H9 (cell line): Measurements from ENCODE around the gene FAM180A. TPM values are rescaled to one million over a fixed set of nuclear protein-coding genes. Genes with fewer than 3 reads are reported as not detected.

Source experiments
- DNase-seq: peaks from one replicate; pipeline ENCODE4 v3.0.0-alpha.2; 2017
- H2AFZ ChIP-seq: one replicate; pipeline ENCODE4 v1.6.1; 2013; ENCODE audit warnings: mild to moderate bottlenecking, low read length, control low read depth, moderate library complexity
- H2AK5ac ChIP-seq: 2 replicates; pipeline ENCODE4 v1.6.1; 2013; ENCODE audit warnings: low read length, control low read depth, mixed read lengths; ENCODE audit not compliant: insufficient read length
- H2BK120ac ChIP-seq: one replicate; pipeline ENCODE4 v1.6.1; 2013; ENCODE audit warnings: low read depth, mild to moderate bottlenecking, low read length, control low read depth, inconsistent platforms; ENCODE audit not compliant: poor library complexity, severe bottlenecking
- H2BK12ac ChIP-seq: 2 replicates; pipeline ENCODE4 v1.6.1; 2013; ENCODE audit warnings: low read length, control low read depth, mixed read lengths, low read depth; ENCODE audit not compliant: insufficient read length
- H2BK15ac ChIP-seq: 2 replicates; pipeline ENCODE4 v1.6.1; 2013; ENCODE audit warnings: low read depth, low read length, control low read depth
- H2BK20ac ChIP-seq: one replicate; pipeline ENCODE4 v1.6.1; 2013; ENCODE audit warnings: low read depth, mild to moderate bottlenecking, low read length, control low read depth, inconsistent platforms; ENCODE audit not compliant: poor library complexity, severe bottlenecking
- H2BK5ac ChIP-seq: 2 replicates; pipeline ENCODE4 v1.6.1; 2013; ENCODE audit warnings: low read length, control low read depth, mixed read lengths; ENCODE audit not compliant: insufficient read length
- H3K14ac ChIP-seq: 2 replicates; pipeline ENCODE4 v1.6.1; 2013; ENCODE audit warnings: low read length, control low read depth; ENCODE audit not compliant: insufficient read depth
- H3K18ac ChIP-seq: 2 replicates; pipeline ENCODE4 v1.6.1; 2013; ENCODE audit warnings: low read depth, mild to moderate bottlenecking, mixed read lengths, low read length, control low read depth; ENCODE audit not compliant: insufficient read length
- H3K23ac ChIP-seq: 2 replicates; pipeline ENCODE4 v1.6.1; 2013; ENCODE audit warnings: low read length, control low read depth, mixed read lengths, low read depth; ENCODE audit not compliant: insufficient read length
- H3K23me2 ChIP-seq: 2 replicates; pipeline ENCODE4 v1.6.1; 2013; ENCODE audit warnings: low read depth, mild to moderate bottlenecking, mixed read lengths, low read length, control low read depth; ENCODE audit not compliant: insufficient read length, poor library complexity, severe bottlenecking
- H3K27ac ChIP-seq: 2 replicates; pipeline ENCODE4 v1.5.1; 2013; ENCODE audit warnings: low read length, control low read depth, mixed read lengths, low read depth; ENCODE audit not compliant: insufficient read length
- H3K27me3 ChIP-seq: 2 replicates; pipeline ENCODE4 v1.6.1; 2013; ENCODE audit warnings: low read length, control low read depth, inconsistent platforms; ENCODE audit not compliant: insufficient read depth
- H3K4ac ChIP-seq: 2 replicates; pipeline ENCODE4 v1.6.1; 2013; ENCODE audit warnings: low read depth, mild to moderate bottlenecking, control low read depth, inconsistent platforms, low read length, moderate library complexity
- H3K4me1 ChIP-seq: 2 replicates; pipeline ENCODE4 v1.6.1; 2013; ENCODE audit warnings: low read length, control low read depth, inconsistent platforms; ENCODE audit not compliant: insufficient read depth
- H3K4me2 ChIP-seq: 2 replicates; pipeline ENCODE4 v1.6.1; 2013; ENCODE audit warnings: low read length, control low read depth, mixed read lengths; ENCODE audit not compliant: insufficient read length, insufficient read depth
- H3K56ac ChIP-seq: 2 replicates; pipeline ENCODE4 v1.6.1; 2013; ENCODE audit warnings: low read depth, mild to moderate bottlenecking, mixed read lengths, low read length, control low read depth; ENCODE audit not compliant: insufficient read length
- H3K79me1 ChIP-seq: 2 replicates; pipeline ENCODE4 v1.6.1; 2013; ENCODE audit warnings: low read depth, mild to moderate bottlenecking, moderate library complexity, low read length, control low read depth, inconsistent platforms; ENCODE audit not compliant: insufficient read depth, poor library complexity, severe bottlenecking
- H3K79me2 ChIP-seq: 2 replicates; pipeline ENCODE4 v1.6.1; 2013; ENCODE audit warnings: low read length, control low read depth, inconsistent platforms; ENCODE audit not compliant: insufficient read depth
- H3K9ac ChIP-seq: 2 replicates; pipeline ENCODE4 v1.6.1; 2013; ENCODE audit warnings: low read length, control low read depth, mixed read lengths; ENCODE audit not compliant: insufficient read length; ENCODE audit errors: extremely low read depth
- H3K9me3 ChIP-seq: one replicate; pipeline ENCODE4 v1.6.1; 2013; ENCODE audit warnings: low read depth, low read length, inconsistent platforms; ENCODE audit not compliant: control insufficient read depth
- H3T11ph ChIP-seq: one replicate; pipeline ENCODE4 v1.6.1; 2013; ENCODE audit warnings: mild to moderate bottlenecking, low read length, control low read depth, inconsistent platforms
- H4K20me1 ChIP-seq: one replicate; pipeline ENCODE4 v1.6.1; 2013; ENCODE audit not compliant: control insufficient read depth, insufficient read length, insufficient read depth
- H4K5ac ChIP-seq: 2 replicates; pipeline ENCODE4 v1.6.1; 2013; ENCODE audit warnings: low read depth, mild to moderate bottlenecking, mixed read lengths, low read length, control low read depth; ENCODE audit not compliant: insufficient read length
- H4K8ac ChIP-seq: replicated peaks from 2 replicates; pipeline ENCODE4 v1.6.1; 2013; ENCODE audit warnings: low read length, control low read depth, mixed read lengths, low read depth; ENCODE audit not compliant: insufficient read length
- H4K91ac ChIP-seq: 2 replicates; pipeline ENCODE4 v1.6.1; 2013; ENCODE audit warnings: low read depth, mild to moderate bottlenecking, moderate library complexity, mixed read lengths, low read length, control low read depth; ENCODE audit not compliant: insufficient read length
- H3K27ac Mint-ChIP-seq, 3 experiments: 2 replicates in 2 of 3; 3 replicates in 1 of 3; pipeline ENCODE4 v1.8.0; 2020 to 2021; ENCODE audit warnings: mixed read lengths in 3 of 3, mild to moderate bottlenecking in 1 of 3, moderate library complexity in 1 of 3
- H3K27me3 Mint-ChIP-seq: 2 replicates; pipeline ENCODE4 v1.8.0; 2021; ENCODE audit warnings: low read depth, mild to moderate bottlenecking, moderate library complexity, mixed read lengths
- H3K36me3 Mint-ChIP-seq, 3 experiments: 2 replicates in 2 of 3; 3 replicates in 1 of 3; pipeline ENCODE4 v1.8.0; 2020 to 2021; ENCODE audit warnings: low read depth in 3 of 3, mixed read lengths in 3 of 3; ENCODE audit not compliant: insufficient read depth in 1 of 3
- H3K4me1 Mint-ChIP-seq, 2 experiments: 2 replicates each; pipeline ENCODE4 v1.8.0; 2020; ENCODE audit warnings: mixed read lengths in 2 of 2
- H3K4me3 Mint-ChIP-seq, 2 experiments: 2 replicates in 1 of 2; 3 replicates in 1 of 2; pipeline ENCODE4 v1.8.0; 2020 to 2021; ENCODE audit warnings: mild to moderate bottlenecking in 2 of 2, mixed read lengths in 2 of 2, moderate library complexity in 1 of 2
- H3K9me3 Mint-ChIP-seq, 2 experiments: 2 replicates in 1 of 2; 3 replicates in 1 of 2; pipeline ENCODE4 v1.8.0; 2020; ENCODE audit warnings: mild to moderate bottlenecking in 2 of 2, mixed read lengths in 2 of 2, moderate library complexity in 1 of 2
- WGBS: extraction: QIAGEN DNeasy Blood & Tissue Kit; methylation state at CpG from one replicate; pipeline ENCODE4 v1.1.7; 2013; ENCODE audit warnings: missing lambda C conversion rate, low lambda C conversion rate, mixed read lengths; ENCODE audit not compliant: insufficient read length; ENCODE audit errors: extremely low coverage; 5-methylcytosine and 5-hydroxymethylcytosine counted together
- total RNA-seq: library from RNA; stranded (reverse); gene quantifications from 2 replicates; pipeline ENCODE4 v1.2.1, GENCODE V29; 2021
- TF ChIP-seq, protein P1 (sequence below): fragments of 200-600 bp; sonication (generic); conservative IDR thresholded peaks from 3 replicates; pipeline ENCODE4 v1.8.0; 2021; ENCODE audit warnings: antibody characterized with exemption, mild to moderate bottlenecking

The FAM180A gene
- total RNA-seq, 1 experiment from 2014 or later = not detected

DNA sequence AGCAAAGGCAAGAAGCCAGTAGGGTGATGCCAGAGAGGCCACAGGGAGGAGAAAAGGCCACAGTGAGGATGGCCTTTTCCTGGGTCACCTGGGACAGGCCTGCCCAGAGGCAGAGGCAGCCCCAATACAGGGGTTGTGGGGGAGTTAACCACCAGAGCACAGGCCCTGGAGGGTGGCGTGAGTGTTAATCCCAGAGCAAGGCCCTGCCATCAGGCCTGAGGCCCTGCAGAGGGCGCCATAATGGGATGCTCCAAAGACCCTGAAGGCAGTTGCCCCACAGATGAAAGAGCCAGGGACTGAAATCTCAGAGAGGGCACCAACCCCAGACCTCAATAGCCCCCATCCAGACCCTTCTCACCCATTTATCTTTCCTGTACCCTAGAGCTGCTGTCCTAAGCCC, 44.5 kb downstream of the FAM180A start:
- Histone ChIP-seq H2BK5ac (no peak overlapping the region), H3K14ac (no peak overlapping the region), H2BK15ac (no peak overlapping the region), H3K79me2 (no peaks in the 10 kb centered on the region), H3K79me1 (no peaks in the 10 kb centered on the region), H4K91ac (no peak overlapping the region), H3K27me3 (no peaks in the 10 kb centered on the region), H3K23me2 (no peaks in the 10 kb centered on the region), H3T11ph (no peak overlapping the region), H2BK20ac (no peak overlapping the region), H2BK12ac (no peak overlapping the region), H3K23ac (no peak overlapping the region), H4K5ac (no peak overlapping the region), H3K4ac (no peak overlapping the region), H4K20me1 (no peaks in the 10 kb centered on the region), H2BK120ac (no peak overlapping the region), H3K9ac (no peak overlapping the region), H3K4me1 (no peaks in the 10 kb centered on the region), H2AK5ac (no peak overlapping the region), H2AFZ (no peak overlapping the region), H3K27ac (no peak overlapping the region), H3K56ac (no peak overlapping the region), H3K4me2 (no peak overlapping the region), H4K8ac (no peak overlapping the region), H3K18ac (no peak overlapping the region), H3K9me3 (no peaks in the 10 kb centered on the region)
- Mint-ChIP-seq H3K27me3 (no peaks in the 10 kb centered on the region; the same call in 1 of the 2 replicates), H3K9me3 (no peaks in the 10 kb centered on the region), H3K36me3 (no peaks in the 10 kb centered on the region; a peak in 1 of 7 replicates), H3K27ac (no peak overlapping the region; a peak in 1 of 7 replicates), H3K4me3 (no peak overlapping the region), H3K4me1 (peaks cover 0 to 12% of the 10 kb centered on the region in 2 experiments; a peak in 3 of 4 replicates)
- TF ChIP-seq, protein P1, sequence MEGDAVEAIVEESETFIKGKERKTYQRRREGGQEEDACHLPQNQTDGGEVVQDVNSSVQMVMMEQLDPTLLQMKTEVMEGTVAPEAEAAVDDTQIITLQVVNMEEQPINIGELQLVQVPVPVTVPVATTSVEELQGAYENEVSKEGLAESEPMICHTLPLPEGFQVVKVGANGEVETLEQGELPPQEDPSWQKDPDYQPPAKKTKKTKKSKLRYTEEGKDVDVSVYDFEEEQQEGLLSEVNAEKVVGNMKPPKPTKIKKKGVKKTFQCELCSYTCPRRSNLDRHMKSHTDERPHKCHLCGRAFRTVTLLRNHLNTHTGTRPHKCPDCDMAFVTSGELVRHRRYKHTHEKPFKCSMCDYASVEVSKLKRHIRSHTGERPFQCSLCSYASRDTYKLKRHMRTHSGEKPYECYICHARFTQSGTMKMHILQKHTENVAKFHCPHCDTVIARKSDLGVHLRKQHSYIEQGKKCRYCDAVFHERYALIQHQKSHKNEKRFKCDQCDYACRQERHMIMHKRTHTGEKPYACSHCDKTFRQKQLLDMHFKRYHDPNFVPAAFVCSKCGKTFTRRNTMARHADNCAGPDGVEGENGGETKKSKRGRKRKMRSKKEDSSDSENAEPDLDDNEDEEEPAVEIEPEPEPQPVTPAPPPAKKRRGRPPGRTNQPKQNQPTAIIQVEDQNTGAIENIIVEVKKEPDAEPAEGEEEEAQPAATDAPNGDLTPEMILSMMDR = peak; percentile 85
- peak; percentile 80 for DNase-seq
- WGBS = no CpG with 5 or more reads among the region's 2 CpGs
